ENCODE data around the gene QRFPR.
"Not testable (repeated sequence)": the region's sequence is repeated elsewhere in the genome, so short reads cannot be mapped to it uniquely, and the experiment has no call there.

QRFPR gene

DNA sequence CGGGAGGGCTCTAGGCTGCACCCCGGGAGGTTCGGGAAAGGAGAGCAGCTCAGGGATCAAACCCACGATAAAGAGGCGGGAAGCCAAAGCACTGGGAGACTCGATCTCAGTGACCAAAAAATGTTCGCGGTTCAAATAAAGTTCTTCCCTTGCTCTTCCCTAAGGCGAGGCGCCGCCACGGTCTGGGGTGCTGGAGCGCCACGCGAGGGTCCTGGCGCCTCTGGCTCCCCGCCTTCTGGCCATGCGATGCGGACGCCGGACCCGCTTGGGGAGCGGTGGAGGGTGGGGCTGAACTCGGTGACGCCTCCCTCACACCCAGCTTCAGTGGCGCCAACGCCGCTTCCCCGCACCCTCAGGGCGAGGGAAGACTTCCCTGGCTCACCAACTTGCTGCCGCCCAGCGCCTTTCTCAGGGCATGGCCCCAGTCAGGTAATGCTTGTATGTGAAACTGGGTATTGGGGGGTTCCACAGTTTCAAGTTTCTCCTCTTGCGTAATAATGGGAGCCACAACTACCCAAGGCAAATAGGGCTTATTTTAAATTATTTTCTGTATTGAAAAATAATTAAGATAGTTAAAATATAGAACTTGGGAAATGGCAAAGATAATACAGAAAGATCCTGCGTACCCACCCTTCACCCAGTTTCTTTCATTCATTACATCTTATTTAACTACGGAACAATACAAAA lies at the start of gene QRFPR:
QRFPR (minus strand) TSS at position 243 of the 687 bp plus-strand sequence. CDS start 371 bp downstream, outside the sequence.
- Histone ChIP-seq H3K27ac (ENCODE audit: low read depth in 2 of 2, low read length in 2 of 2) (no peak within 1 kb of the TSS), H3K9ac (ENCODE audit: low read depth in 1 of 2, low read length in 2 of 2) (no peak within 1 kb of the TSS), H3K36me3 (ENCODE audit: control insufficient read depth in 2 of 2, insufficient read depth in 2 of 2, low read length in 2 of 2) (no peaks in the 10 kb centered on the region), H3K9me3 (ENCODE audit: control insufficient read depth in 2 of 2, low read length in 2 of 2) (no peaks in the 10 kb centered on the region), H3K4me1 (ENCODE audit: control insufficient read depth in 2 of 2, insufficient read depth in 2 of 2, low read length in 2 of 2) (no peaks in the 10 kb centered on the region), H3K4me3 (ENCODE audit: low read length in 2 of 2) (no peak within 1 kb of the TSS), H3K27me3 (ENCODE audit: control insufficient read depth in 2 of 2, insufficient read depth in 2 of 2, low read length in 2 of 2) (peaks cover 0 to 12% of the 10 kb centered on the region in 2 donors)

DNA sequence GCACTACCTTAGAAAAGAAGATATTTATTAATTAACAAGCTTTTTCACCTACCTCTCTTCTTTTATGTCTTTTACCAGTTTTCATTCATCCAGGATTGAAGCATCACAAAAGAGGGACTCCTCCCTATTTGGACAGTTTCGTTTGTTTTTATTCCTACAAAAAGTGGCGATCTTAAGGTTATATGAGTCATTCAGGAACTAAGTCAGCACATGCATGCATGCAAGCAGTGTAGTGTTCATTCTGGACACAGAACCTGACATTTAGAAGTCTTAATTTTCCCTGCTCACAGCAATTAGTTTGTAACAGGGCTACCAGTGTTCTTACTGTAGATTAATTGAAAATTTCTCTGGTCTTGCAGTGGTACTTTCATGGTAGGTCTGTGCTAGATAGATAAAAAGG lies 47.9 kb upstream of the QRFPR start:
- no peaks in the 10 kb centered on the region for H3K4me1 ChIP-seq (ENCODE audit: control insufficient read depth in 2 of 2, insufficient read depth in 2 of 2, low read length in 2 of 2)
- no peaks in the 10 kb centered on the region for H3K27me3 ChIP-seq (ENCODE audit: control insufficient read depth in 2 of 2, insufficient read depth in 2 of 2, low read length in 2 of 2)
- no peak overlapping the region for H3K4me3 ChIP-seq (ENCODE audit: low read length in 2 of 2)
- no peaks in the 10 kb centered on the region for H3K9me3 ChIP-seq (ENCODE audit: control insufficient read depth in 2 of 2, low read length in 2 of 2)
- H3K27ac ChIP-seq (ENCODE audit: low read depth in 2 of 2, low read length in 2 of 2), result no peak overlapping the region
- no peak overlapping the region for H3K9ac ChIP-seq (ENCODE audit: low read depth in 1 of 2, low read length in 2 of 2)
- no peaks in the 10 kb centered on the region for H3K36me3 ChIP-seq (ENCODE audit: control insufficient read depth in 2 of 2, insufficient read depth in 2 of 2, low read length in 2 of 2)

DNA sequence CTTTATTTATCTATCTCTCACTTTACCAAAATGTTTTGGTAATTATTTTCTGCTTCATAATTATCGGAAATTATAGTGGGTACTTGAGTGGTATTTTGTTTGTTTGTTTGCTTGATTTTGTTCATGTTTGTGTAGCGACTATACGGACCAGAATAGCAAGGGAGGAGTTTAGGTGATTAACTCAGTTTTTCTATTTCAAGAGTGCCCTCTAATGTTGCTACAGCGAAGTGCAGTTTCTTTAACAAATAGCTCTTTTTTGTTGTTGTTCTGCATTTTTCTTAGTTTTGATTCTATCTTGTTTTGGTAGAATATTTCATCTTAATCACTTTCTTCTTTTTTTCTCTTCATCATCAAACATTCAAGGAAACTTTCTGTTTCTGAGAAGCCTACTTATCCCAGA lies 40.8 kb upstream of the QRFPR start:
- Histone ChIP-seq H3K4me3 (ENCODE audit: low read length in 2 of 2) (no peak overlapping the region), H3K4me1 (ENCODE audit: control insufficient read depth in 2 of 2, insufficient read depth in 2 of 2, low read length in 2 of 2) (no peaks in the 10 kb centered on the region), H3K27me3 (ENCODE audit: control insufficient read depth in 2 of 2, insufficient read depth in 2 of 2, low read length in 2 of 2) (no peaks in the 10 kb centered on the region), H3K36me3 (ENCODE audit: control insufficient read depth in 2 of 2, insufficient read depth in 2 of 2, low read length in 2 of 2) (no peaks in the 10 kb centered on the region), H3K9me3 (ENCODE audit: control insufficient read depth in 2 of 2, low read length in 2 of 2) (no peaks in the 10 kb centered on the region), H3K9ac (ENCODE audit: low read depth in 1 of 2, low read length in 2 of 2) (no peak overlapping the region), H3K27ac (ENCODE audit: low read depth in 2 of 2, low read length in 2 of 2) (no peak overlapping the region)

DNA sequence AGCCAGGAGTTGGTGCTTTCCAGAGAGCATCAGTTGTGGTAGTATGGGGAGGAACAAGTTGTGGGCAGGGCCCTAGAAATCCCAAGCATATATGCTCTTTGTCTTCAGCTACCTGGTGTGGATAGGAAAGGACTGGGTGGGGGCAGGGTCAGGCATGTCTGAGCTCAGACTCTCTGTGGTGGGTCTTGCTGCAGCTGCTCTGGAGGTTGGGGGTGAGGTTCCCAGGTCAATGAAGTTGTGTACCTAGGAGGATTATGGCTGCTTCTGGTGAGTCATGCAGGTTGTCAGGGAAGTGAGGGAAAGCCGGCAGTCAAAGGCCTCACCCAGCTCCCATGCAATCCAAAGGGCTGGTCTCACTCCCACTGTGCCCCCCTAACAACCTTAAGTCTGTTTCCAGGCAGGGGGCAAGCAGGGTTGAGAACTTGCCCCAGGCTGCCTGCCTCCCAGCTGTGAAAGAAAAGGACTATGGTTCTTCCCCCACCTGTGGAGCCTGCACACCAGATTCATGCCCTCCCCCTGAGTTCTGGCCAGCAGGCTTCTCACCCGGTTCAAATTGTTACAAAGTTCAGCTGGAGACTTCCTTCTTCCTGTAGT lies 30.4 kb upstream of the QRFPR start:
- no peak overlapping the region for H3K4me3 ChIP-seq (ENCODE audit: low read length in 2 of 2)
- H3K36me3 ChIP-seq (ENCODE audit: control insufficient read depth in 2 of 2, insufficient read depth in 2 of 2, low read length in 2 of 2), result no peaks in the 10 kb centered on the region
- no peaks in the 10 kb centered on the region for H3K27me3 ChIP-seq (ENCODE audit: control insufficient read depth in 2 of 2, insufficient read depth in 2 of 2, low read length in 2 of 2)
- H3K9me3 ChIP-seq (ENCODE audit: control insufficient read depth in 2 of 2, low read length in 2 of 2), result no peaks in the 10 kb centered on the region
- H3K4me1 ChIP-seq (ENCODE audit: control insufficient read depth in 2 of 2, insufficient read depth in 2 of 2, low read length in 2 of 2), result no peaks in the 10 kb centered on the region
- no peak overlapping the region for H3K27ac ChIP-seq (ENCODE audit: low read depth in 2 of 2, low read length in 2 of 2)
- no peak overlapping the region for H3K9ac ChIP-seq (ENCODE audit: low read depth in 1 of 2, low read length in 2 of 2)

DNA sequence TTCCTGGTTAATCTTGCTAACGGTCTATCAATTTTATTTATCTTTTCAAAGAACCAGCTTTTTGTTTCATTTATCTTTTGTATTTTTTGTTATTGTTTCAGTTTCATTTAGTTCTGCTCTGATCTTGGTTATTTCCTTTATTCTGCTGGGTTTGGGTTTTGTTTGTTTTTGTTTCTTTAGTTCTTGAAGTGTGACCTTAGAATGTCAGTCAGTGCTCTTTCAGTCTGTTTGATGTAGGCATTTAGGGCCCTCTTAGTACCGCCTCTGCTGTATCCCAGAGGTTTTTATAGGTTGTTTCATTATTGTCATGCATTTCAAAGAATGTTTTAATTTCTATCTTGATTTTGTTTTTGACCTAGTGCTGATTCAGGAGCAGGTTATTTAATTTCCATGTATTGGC lies 27.7 kb upstream of the QRFPR start:
- not testable (repeated sequence) for H3K36me3 ChIP-seq (ENCODE audit: control insufficient read depth in 2 of 2, insufficient read depth in 2 of 2, low read length in 2 of 2); H3K27ac ChIP-seq (ENCODE audit: low read depth in 2 of 2, low read length in 2 of 2); H3K9ac ChIP-seq (ENCODE audit: low read depth in 1 of 2, low read length in 2 of 2); H3K4me1 ChIP-seq (ENCODE audit: control insufficient read depth in 2 of 2, insufficient read depth in 2 of 2, low read length in 2 of 2); H3K4me3 ChIP-seq (ENCODE audit: low read length in 2 of 2); H3K9me3 ChIP-seq (ENCODE audit: control insufficient read depth in 2 of 2, low read length in 2 of 2); H3K27me3 ChIP-seq (ENCODE audit: control insufficient read depth in 2 of 2, insufficient read depth in 2 of 2, low read length in 2 of 2)

DNA sequence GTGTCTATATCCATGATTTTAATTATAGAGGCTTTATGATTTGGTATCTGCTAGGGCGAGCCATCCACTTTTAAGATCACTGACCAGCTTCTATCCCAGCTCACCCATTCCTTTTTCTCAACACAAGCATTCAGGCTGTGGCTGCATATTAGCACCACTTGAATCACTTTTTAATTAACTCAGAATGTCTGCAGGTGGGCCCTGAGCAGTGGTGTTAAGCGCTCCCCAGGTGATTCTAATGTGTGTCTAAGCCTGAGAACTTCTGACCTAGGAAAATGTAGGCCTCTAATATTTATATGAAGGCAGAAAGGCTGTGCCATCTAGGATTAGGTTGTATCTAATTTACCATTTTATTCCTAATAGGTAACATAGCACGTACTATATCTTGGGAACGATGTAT lies 19.8 kb upstream of the QRFPR start:
- H3K9me3 ChIP-seq (ENCODE audit: control insufficient read depth in 2 of 2, low read length in 2 of 2), result no peaks in the 10 kb centered on the region
- no peaks in the 10 kb centered on the region for H3K27me3 ChIP-seq (ENCODE audit: control insufficient read depth in 2 of 2, insufficient read depth in 2 of 2, low read length in 2 of 2)
- H3K4me3 ChIP-seq (ENCODE audit: low read length in 2 of 2), result no peak overlapping the region
- H3K36me3 ChIP-seq (ENCODE audit: control insufficient read depth in 2 of 2, insufficient read depth in 2 of 2, low read length in 2 of 2), result no peaks in the 10 kb centered on the region
- no peak overlapping the region for H3K27ac ChIP-seq (ENCODE audit: low read depth in 2 of 2, low read length in 2 of 2)
- H3K4me1 ChIP-seq (ENCODE audit: control insufficient read depth in 2 of 2, insufficient read depth in 2 of 2, low read length in 2 of 2), result no peaks in the 10 kb centered on the region
- no peak overlapping the region for H3K9ac ChIP-seq (ENCODE audit: low read depth in 1 of 2, low read length in 2 of 2)

DNA sequence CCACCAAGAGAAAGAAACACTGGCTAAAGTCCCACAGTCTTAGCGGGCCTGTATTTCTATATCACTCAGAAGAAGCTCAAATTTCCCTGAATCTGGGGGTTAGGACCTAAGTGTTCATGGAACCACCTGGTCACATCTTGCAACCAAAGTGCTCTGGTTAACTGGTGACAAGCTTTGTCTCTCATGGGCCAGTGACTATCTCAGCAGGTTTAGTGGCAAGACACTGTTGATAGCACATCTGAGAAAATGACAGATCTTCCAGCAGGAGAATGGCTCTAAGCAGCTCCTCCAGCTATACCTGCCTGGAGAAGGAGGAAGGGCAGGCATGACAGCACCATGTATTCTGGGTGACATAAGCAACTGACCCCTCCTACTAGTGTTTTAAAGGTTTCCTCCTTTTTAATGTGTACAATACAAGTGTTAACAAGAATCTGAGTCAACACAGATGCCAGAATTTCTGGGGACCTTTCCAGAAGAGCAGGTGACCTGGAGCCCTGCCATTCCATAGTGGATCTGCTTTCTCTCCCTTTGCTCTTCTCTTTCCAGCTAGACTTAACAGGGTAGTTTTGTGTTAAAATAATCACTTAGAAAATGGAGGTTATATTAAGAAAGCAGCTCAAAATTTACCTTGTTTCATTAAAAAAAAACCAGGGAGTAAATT lies 17.3 kb upstream of the QRFPR start:
- no peak overlapping the region for H3K9ac ChIP-seq (ENCODE audit: low read depth in 1 of 2, low read length in 2 of 2)
- no peaks in the 10 kb centered on the region for H3K36me3 ChIP-seq (ENCODE audit: control insufficient read depth in 2 of 2, insufficient read depth in 2 of 2, low read length in 2 of 2)
- H3K9me3 ChIP-seq (ENCODE audit: control insufficient read depth in 2 of 2, low read length in 2 of 2), result no peaks in the 10 kb centered on the region
- no peaks in the 10 kb centered on the region for H3K4me1 ChIP-seq (ENCODE audit: control insufficient read depth in 2 of 2, insufficient read depth in 2 of 2, low read length in 2 of 2)
- H3K27me3 ChIP-seq (ENCODE audit: control insufficient read depth in 2 of 2, insufficient read depth in 2 of 2, low read length in 2 of 2), result no peaks in the 10 kb centered on the region
- H3K27ac ChIP-seq (ENCODE audit: low read depth in 2 of 2, low read length in 2 of 2), result no peak overlapping the region
- no peak overlapping the region for H3K4me3 ChIP-seq (ENCODE audit: low read length in 2 of 2)

DNA sequence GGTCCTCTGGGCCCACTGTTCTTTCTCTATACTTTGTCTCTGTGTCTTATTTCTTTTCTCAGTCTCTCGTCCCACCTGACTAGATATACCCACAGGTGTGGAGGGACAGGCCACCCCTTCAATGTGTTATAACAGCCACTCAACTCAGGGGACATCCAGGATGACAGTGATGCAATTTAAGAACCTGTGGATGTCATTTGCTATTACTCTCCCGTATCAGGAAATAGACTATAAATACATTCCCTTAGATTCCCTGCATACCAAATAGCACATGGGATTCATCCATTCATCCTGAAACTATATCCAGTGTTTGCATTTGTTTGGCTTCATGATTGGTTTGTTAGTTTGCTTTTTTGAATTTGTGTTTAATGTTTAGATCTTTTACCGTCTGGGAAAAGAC lies 16.6 kb upstream of the QRFPR start:
- Histone ChIP-seq H3K4me1 (ENCODE audit: control insufficient read depth in 2 of 2, insufficient read depth in 2 of 2, low read length in 2 of 2) (no peaks in the 10 kb centered on the region), H3K9ac (ENCODE audit: low read depth in 1 of 2, low read length in 2 of 2) (no peak overlapping the region), H3K27ac (ENCODE audit: low read depth in 2 of 2, low read length in 2 of 2) (no peak overlapping the region), H3K9me3 (ENCODE audit: control insufficient read depth in 2 of 2, low read length in 2 of 2) (no peaks in the 10 kb centered on the region), H3K4me3 (ENCODE audit: low read length in 2 of 2) (no peak overlapping the region), H3K36me3 (ENCODE audit: control insufficient read depth in 2 of 2, insufficient read depth in 2 of 2, low read length in 2 of 2) (no peaks in the 10 kb centered on the region), H3K27me3 (ENCODE audit: control insufficient read depth in 2 of 2, insufficient read depth in 2 of 2, low read length in 2 of 2) (no peaks in the 10 kb centered on the region)

DNA sequence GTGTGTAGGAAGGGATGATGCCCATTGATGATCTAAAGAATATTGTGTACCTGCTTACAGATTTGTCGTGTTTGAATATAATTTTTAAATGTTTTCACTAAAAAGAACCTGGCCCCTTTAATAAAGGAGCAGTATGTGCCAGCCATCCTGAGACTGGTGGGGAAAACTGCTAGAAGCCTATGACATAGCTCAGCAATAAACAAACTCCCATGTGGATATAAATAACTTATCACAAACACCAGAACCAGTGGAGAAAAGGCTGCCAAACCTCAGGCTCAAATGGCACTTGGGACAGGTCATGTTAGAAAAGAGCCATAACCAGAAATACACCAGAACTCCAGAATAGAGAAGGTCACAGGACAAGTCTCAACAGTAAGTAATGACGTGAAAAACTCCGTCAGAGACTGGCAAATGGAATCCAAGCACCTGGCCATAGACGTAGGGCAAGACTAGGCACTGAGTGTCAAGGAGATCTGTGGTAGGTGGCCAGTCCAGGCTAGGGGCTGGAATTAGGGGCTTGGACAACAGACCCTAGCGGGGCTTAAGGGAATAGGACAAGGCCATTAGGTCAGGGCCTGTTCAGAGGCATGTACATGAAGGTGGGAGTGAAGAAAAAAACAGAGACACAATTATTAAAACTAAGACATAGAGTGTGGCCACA lies 11.7 kb upstream of the QRFPR start:
- Histone ChIP-seq H3K27me3 (ENCODE audit: control insufficient read depth in 2 of 2, insufficient read depth in 2 of 2, low read length in 2 of 2) (no peaks in the 10 kb centered on the region), H3K9ac (ENCODE audit: low read depth in 1 of 2, low read length in 2 of 2) (no peak overlapping the region), H3K4me1 (ENCODE audit: control insufficient read depth in 2 of 2, insufficient read depth in 2 of 2, low read length in 2 of 2) (no peaks in the 10 kb centered on the region), H3K9me3 (ENCODE audit: control insufficient read depth in 2 of 2, low read length in 2 of 2) (no peaks in the 10 kb centered on the region), H3K4me3 (ENCODE audit: low read length in 2 of 2) (no peak overlapping the region), H3K27ac (ENCODE audit: low read depth in 2 of 2, low read length in 2 of 2) (no peak overlapping the region), H3K36me3 (ENCODE audit: control insufficient read depth in 2 of 2, insufficient read depth in 2 of 2, low read length in 2 of 2) (no peaks in the 10 kb centered on the region)

DNA sequence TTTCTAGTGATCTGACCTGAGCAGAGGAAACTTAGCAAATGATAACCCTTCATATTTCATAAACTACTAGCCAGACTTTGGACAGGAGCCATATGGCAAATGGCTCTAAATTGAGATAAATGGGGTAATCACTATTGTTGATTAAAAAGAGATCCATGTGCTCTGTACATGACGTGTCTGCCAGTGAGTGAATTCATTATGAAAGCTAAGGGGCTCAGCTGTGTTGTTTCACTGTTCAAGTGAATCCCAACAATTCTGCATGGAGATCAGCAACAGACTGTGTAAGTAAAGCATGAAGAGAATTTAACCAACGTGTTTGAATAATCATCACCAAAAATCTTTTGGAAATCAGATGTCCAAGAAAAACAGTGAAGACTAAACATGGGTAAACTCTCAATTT lies 9.5 kb upstream of the QRFPR start:
- no peaks in the 10 kb centered on the region for H3K36me3 ChIP-seq (ENCODE audit: control insufficient read depth in 2 of 2, insufficient read depth in 2 of 2, low read length in 2 of 2)
- H3K4me1 ChIP-seq (ENCODE audit: control insufficient read depth in 2 of 2, insufficient read depth in 2 of 2, low read length in 2 of 2), result no peaks in the 10 kb centered on the region
- no peak overlapping the region for H3K27ac ChIP-seq (ENCODE audit: low read depth in 2 of 2, low read length in 2 of 2)
- no peaks in the 10 kb centered on the region for H3K9me3 ChIP-seq (ENCODE audit: control insufficient read depth in 2 of 2, low read length in 2 of 2)
- H3K9ac ChIP-seq (ENCODE audit: low read depth in 1 of 2, low read length in 2 of 2), result no peak overlapping the region
- no peak overlapping the region for H3K4me3 ChIP-seq (ENCODE audit: low read length in 2 of 2)
- no peaks in the 10 kb centered on the region for H3K27me3 ChIP-seq (ENCODE audit: control insufficient read depth in 2 of 2, insufficient read depth in 2 of 2, low read length in 2 of 2)
